H1 (cell line): ENCODE measurements around the gene PRICKLE2. TPM values are rescaled to one million over a fixed set of nuclear protein-coding genes. Genes with fewer than 3 reads are reported as not detected.

Source experiments
- CTCF ChIA-PET: fragments of 300-600 bp; sonication (Branson Sonifier 250); formaldehyde crosslinking; loops from one replicate; lab custom pipeline; 2021; ENCODE audit not compliant: partially characterized antibody; lab: Charles Lee
- POLR2A ChIA-PET: fragments of 300-600 bp; sonication (Branson Sonifier 250); formaldehyde crosslinking; loops from one replicate; lab custom pipeline; 2021; ENCODE audit warnings: inconsistent platforms; ENCODE audit not compliant: partially characterized antibody; lab: Charles Lee
- DNase-seq, 2 experiments: peaks; one replicate each; pipeline versions ENCODE4 v3.0.0 to v3.0.0-alpha.2; 2010 to 2022; ENCODE audit warnings: low spot score in 2 of 2, low read depth in 1 of 2, mixed read lengths in 1 of 2
- FAIRE-seq: peaks from 2 replicates; lab custom pipeline; 2011; peaks lifted over from hg19 to GRCh38; lab: Jason Lieb, UNC
- H2AFZ ChIP-seq: 2 replicates; pipeline ENCODE4 v1.8.1; 2012; ENCODE audit warnings: low read length, inconsistent platforms
- H2AK5ac ChIP-seq: 2 replicates; pipeline ENCODE4 v1.6.1; 2013; ENCODE audit warnings: low read depth, low read length
- H2BK120ac ChIP-seq: replicated peaks from 2 replicates; pipeline ENCODE3; 2013; ENCODE audit warnings: low read depth, low read length, inconsistent platforms
- H2BK12ac ChIP-seq: 2 replicates; pipeline ENCODE4 v1.6.1; 2013; ENCODE audit warnings: low read depth, low read length
- H2BK15ac ChIP-seq: 2 replicates; pipeline ENCODE4 v1.6.1; 2013; ENCODE audit warnings: low read length
- H2BK20ac ChIP-seq: 2 replicates; pipeline ENCODE4 v1.6.1; 2013; ENCODE audit warnings: low read length
- H2BK5ac ChIP-seq: 2 replicates; pipeline ENCODE4 v1.6.1; 2013; ENCODE audit warnings: low read depth, low read length
- H3K14ac ChIP-seq: 2 replicates; pipeline ENCODE4 v1.6.1; 2013; ENCODE audit warnings: inconsistent platforms; ENCODE audit not compliant: insufficient read length
- H3K18ac ChIP-seq: 2 replicates; pipeline ENCODE4 v1.6.1; 2013; ENCODE audit warnings: low read length; ENCODE audit errors: extremely low read depth
- H3K23ac ChIP-seq: 2 replicates; pipeline ENCODE4 v1.6.1; 2013; ENCODE audit warnings: inconsistent platforms; ENCODE audit not compliant: insufficient read length
- H3K23me2 ChIP-seq: 2 replicates; pipeline ENCODE4 v1.6.1; 2013; ENCODE audit warnings: low read depth, low read length
- H3K27ac ChIP-seq: 2 replicates; pipeline ENCODE4 v1.6.1; 2011; ENCODE audit warnings: low read depth, low read length, inconsistent platforms
- H3K27me3 ChIP-seq, 4 experiments: replicated peaks in 1 of 4; 1 replicate in 1 of 4; 2 replicates in 3 of 4; pipeline versions ENCODE4 v1.6.1 to v1.8.1; 2011 to 2013; ENCODE audit warnings: low read length in 3 of 4, mild to moderate bottlenecking in 3 of 4, inconsistent platforms in 2 of 4, mixed read lengths in 2 of 4, moderate library complexity in 1 of 4; ENCODE audit not compliant: control insufficient read depth in 3 of 4, insufficient read depth in 3 of 4; ENCODE audit errors: extremely low read depth in 1 of 4
- H3K36me3 ChIP-seq, 4 experiments: 2 replicates each; pipeline versions ENCODE4 v1.6.1 to v1.8.1; 2011 to 2013; ENCODE audit warnings: mild to moderate bottlenecking in 4 of 4, low read length in 3 of 4, moderate library complexity in 2 of 4, control low read depth in 1 of 4, inconsistent platforms in 1 of 4; ENCODE audit not compliant: insufficient read depth in 4 of 4, control insufficient read depth in 2 of 4
- H3K4ac ChIP-seq: replicated peaks from 2 replicates; pipeline ENCODE3; 2013; ENCODE audit warnings: low read length, low read depth, mixed read lengths, inconsistent platforms; ENCODE audit not compliant: insufficient read length
- H3K4me1 ChIP-seq, 4 experiments: replicated peaks in 1 of 4; 1 replicate in 1 of 4; 2 replicates in 3 of 4; pipeline versions ENCODE4 v1.6.1 to v1.8.1; 2011 to 2013; ENCODE audit warnings: low read length in 3 of 4, inconsistent platforms in 2 of 4, mixed read lengths in 1 of 4; ENCODE audit not compliant: insufficient read depth in 4 of 4, control insufficient read depth in 3 of 4
- H3K4me2 ChIP-seq, 2 experiments: 2 replicates each; pipeline versions ENCODE4 v1.6.1 to v1.8.1; 2011 to 2013; ENCODE audit warnings: low read depth in 2 of 2, low read length in 2 of 2, control low read depth in 1 of 2, inconsistent platforms in 1 of 2, mild to moderate bottlenecking in 1 of 2; ENCODE audit not compliant: insufficient read depth in 1 of 2
- H3K4me3 ChIP-seq, 4 experiments: fragments of 200-600, 300-600 bp in 1 of 4; sonication (generic), shearing (Covaris generic), sonication (Bioruptor Twin) in 1 of 4; 2 replicates each; pipeline versions ENCODE4 v1.5.1 to v1.8.1; 2011 to 2016; ENCODE audit warnings: low read length in 4 of 4, low read depth in 3 of 4, control low read depth in 2 of 4, inconsistent platforms in 2 of 4, mild to moderate bottlenecking in 2 of 4, mixed read lengths in 1 of 4, moderate library complexity in 1 of 4; ENCODE audit not compliant: insufficient read depth in 2 of 4; ENCODE audit errors: extremely low read depth in 1 of 4
- H3K56ac ChIP-seq: replicated peaks from 2 replicates; pipeline ENCODE3; 2013; ENCODE audit warnings: low read depth, mild to moderate bottlenecking, mixed read lengths, low read length, inconsistent platforms; ENCODE audit not compliant: insufficient read length
- H3K79me1 ChIP-seq: 2 replicates; pipeline ENCODE4 v1.6.1; 2013; ENCODE audit warnings: low read depth, low read length, control low read depth
- H3K79me2 ChIP-seq, 2 experiments: 2 replicates each; pipeline versions ENCODE4 v1.6.1 to v1.8.1; 2012 to 2013; ENCODE audit warnings: low read length in 2 of 2, mild to moderate bottlenecking in 2 of 2, inconsistent platforms in 1 of 2; ENCODE audit not compliant: insufficient read depth in 2 of 2, control insufficient read depth in 1 of 2
- H3K9ac ChIP-seq, 4 experiments: replicated peaks in 1 of 4; 1 replicate in 1 of 4; 2 replicates in 3 of 4; pipeline versions ENCODE4 v1.6.1 to v1.8.1; 2011 to 2013; ENCODE audit warnings: low read depth in 3 of 4, low read length in 3 of 4, control low read depth in 2 of 4, mild to moderate bottlenecking in 2 of 4, moderate library complexity in 2 of 4, inconsistent platforms in 1 of 4; ENCODE audit errors: extremely low read depth in 1 of 4
- H3K9me3 ChIP-seq, 2 experiments: 2 replicates each; pipeline versions ENCODE4 v1.6.1 to v1.8.1; 2012 to 2013; ENCODE audit warnings: mild to moderate bottlenecking in 2 of 2, moderate library complexity in 2 of 2, control low read depth in 1 of 2, inconsistent platforms in 1 of 2, low read depth in 1 of 2, low read length in 1 of 2, mixed read lengths in 1 of 2; ENCODE audit not compliant: insufficient read depth in 2 of 2
- H4K20me1 ChIP-seq, 2 experiments: replicated peaks in 1 of 2; 2 replicates each; pipeline versions ENCODE3 to v1.8.1; 2011 to 2013; ENCODE audit warnings: inconsistent platforms in 2 of 2, low read length in 2 of 2, mild to moderate bottlenecking in 1 of 2; ENCODE audit not compliant: insufficient read depth in 2 of 2, control insufficient read depth in 1 of 2
- H4K5ac ChIP-seq: 2 replicates; pipeline ENCODE4 v1.6.1; 2013; ENCODE audit warnings: low read length, low read depth, mixed read lengths, inconsistent platforms; ENCODE audit not compliant: insufficient read length
- H4K8ac ChIP-seq: 2 replicates; pipeline ENCODE4 v1.8.0; 2013; ENCODE audit warnings: mild to moderate bottlenecking, moderate library complexity, low read length, inconsistent platforms; ENCODE audit not compliant: insufficient read depth; ENCODE audit errors: extremely low read depth
- H4K91ac ChIP-seq: replicated peaks from 2 replicates; pipeline ENCODE3; 2013; ENCODE audit warnings: low read length, mixed read lengths, inconsistent platforms; ENCODE audit not compliant: insufficient read length
- ATF2 ChIP-seq: IDR thresholded peaks from 2 replicates; pipeline ENCODE4 v1.6.1; 2012; ENCODE audit warnings: low read length, inconsistent platforms
- BRCA1 ChIP-seq: IDR thresholded peaks from 2 replicates; pipeline ENCODE4 v1.6.1; 2012; ENCODE audit warnings: low read depth, low read length, improper control_type of control experiment
- CBX8 ChIP-seq: fragments of 300-800, 300-1000 bp; sonication (generic); IDR thresholded peaks from 2 replicates; pipeline ENCODE4 v1.7.1; 2016; ENCODE audit warnings: low read depth, low read length, borderline replicate concordance
- CHD2 ChIP-seq: IDR thresholded peaks from 2 replicates; pipeline ENCODE4 v1.6.1; 2012; ENCODE audit warnings: low read length, improper control_type of control experiment
- CREB1 ChIP-seq: IDR thresholded peaks from 2 replicates; pipeline ENCODE4 v1.6.1; 2012; ENCODE audit warnings: inconsistent platforms
- GABPA ChIP-seq: IDR thresholded peaks from 2 replicates; pipeline ENCODE4 v1.6.1; 2011; ENCODE audit warnings: mild to moderate bottlenecking, low read length, moderate library complexity, borderline replicate concordance; ENCODE audit not compliant: insufficient read depth
- KDM4A ChIP-seq: IDR thresholded peaks from one replicate; pipeline ENCODE4 v1.7.1; 2012; ENCODE audit warnings: low read depth, mild to moderate bottlenecking, moderate library complexity, low read length, inconsistent platforms; ENCODE audit not compliant: severe bottlenecking
- MAX ChIP-seq: IDR thresholded peaks from 2 replicates; pipeline ENCODE4 v1.6.1; 2012; ENCODE audit warnings: inconsistent platforms
- NRF1 ChIP-seq: IDR thresholded peaks from 2 replicates; pipeline ENCODE4 v1.6.1; 2011; ENCODE audit warnings: mild to moderate bottlenecking, low read depth, low read length, improper control_type of control experiment
- SAP30 ChIP-seq: fragments of 300-600 bp; sonication (generic); IDR thresholded peaks from 2 replicates; pipeline ENCODE4 v1.7.1; 2012; ENCODE audit warnings: low read length, moderate library complexity, mild to moderate bottlenecking, inconsistent platforms; ENCODE audit not compliant: insufficient read depth, insufficient replicate concordance
- SP1 ChIP-seq: IDR thresholded peaks from 2 replicates; pipeline ENCODE4 v1.6.1; 2011; ENCODE audit warnings: low read depth, low read length
- TBP ChIP-seq: IDR thresholded peaks from 2 replicates; pipeline ENCODE4 v1.6.1; 2011; ENCODE audit warnings: low read depth, low read length, improper control_type of control experiment
- TCF12 ChIP-seq: IDR thresholded peaks from 2 replicates; pipeline ENCODE4 v1.6.1; 2011; ENCODE audit warnings: low read depth, mild to moderate bottlenecking, low read length
- TEAD4 ChIP-seq: IDR thresholded peaks from 2 replicates; pipeline ENCODE4 v1.6.1; 2012; ENCODE audit warnings: low read depth, low read length, inconsistent platforms, mixed read lengths
- WGBS, 2 experiments: shearing (Covaris generic) in 1 of 2; methylation state at CpG; one replicate each; pipeline versions ENCODE4 v1.1.6 to v1.1.7; 2013 to 2015; ENCODE audit warnings: low lambda C conversion rate in 2 of 2, mixed read lengths in 2 of 2, inconsistent platforms in 1 of 2, low coverage in 1 of 2, missing lambda C conversion rate in 1 of 2; ENCODE audit not compliant: insufficient replicate concordance in 2 of 2, insufficient coverage in 1 of 2, insufficient read length in 1 of 2; ENCODE audit errors: extremely low coverage in 1 of 2, missing lambda C conversion rate in 1 of 2; 5-methylcytosine and 5-hydroxymethylcytosine counted together
- polyA plus RNA-seq, 7 experiments: library from polyadenylated mRNA; depleted of rRNA in 3 of 7; stranded (reverse) in 5 of 7; unstranded in 2 of 7; fragments of >200 nt in 5 of 7; fragments of 200-250 nt in 2 of 7; gene quantifications; 1 replicate in 5 of 7; 2 replicates in 1 of 7; 4 replicates in 1 of 7; pipeline versions ENCODE4 v1.2.1 to v1.2.3, GENCODE V29; 2011 to 2013; ENCODE audit warnings: missing spikeins in 2 of 7, mixed read lengths in 2 of 7
- total RNA-seq: library from RNA; stranded (reverse); fragmentation: NEBNext Ultra II Directional; extraction: Animal tissue kit (Norgen Biotek cat#: 25700); gene quantifications from 2 replicates; pipeline ENCODE4 v1.2.1, GENCODE V29; 2021

The PRICKLE2 gene
- total and polyA plus RNA-seq, 2 of the 8 experiments (the other 6 are each of a cell fraction or from before 2014, with no cell fraction given), result 2.9 to 8.0 TPM

- Histone ChIP-seq H4K5ac (no peak overlapping the region), H3K79me2 (no peaks in the 10 kb centered on the region), H3K23me2 (no peaks in the 10 kb centered on the region), H3K27ac (no peak overlapping the region), H3K23ac (no peak overlapping the region), H2BK5ac (no peak overlapping the region), H3K14ac (no peak overlapping the region), H2AK5ac (no peak overlapping the region), H2BK15ac (no peak overlapping the region), H3K27me3 (no peaks in the 10 kb centered on the region), H4K91ac (no peak overlapping the region), H3K4me1 (peaks cover 0 to 3% (median 2%) of the 10 kb centered on the region in 4 experiments; a peak in 3 of 7 replicates), H2BK12ac (no peak overlapping the region), H4K20me1 (no peaks in the 10 kb centered on the region), H3K79me1 (no peaks in the 10 kb centered on the region), H3K4me2 (no peak overlapping the region), H3K36me3 (no peaks in the 10 kb centered on the region), H3K4ac (no peak overlapping the region), H2BK120ac (no peak overlapping the region), H4K8ac (no peak overlapping the region), H3K18ac (no peak overlapping the region), H2AFZ (no peak overlapping the region), H3K56ac (no peak overlapping the region), H2BK20ac (no peak overlapping the region), H3K4me3 (no peak overlapping the region), H3K9ac (no peak overlapping the region), H3K9me3 (no peaks in the 10 kb centered on the region)
- WGBS, 2 experiments, result 92% methylated on average over 2 of the region's 2 CpGs; no CpG with 5 or more reads in 1 of the 2 experiments
- DNase-seq (no peak), FAIRE-seq (no peak)
- ChIA-PET CTCF (interaction anchor here (1.1 to 1.7 kb wide), 2 partner anchors 20 to 86 kb away, joined by 3 read pairs; no protein-coding TSS in a partner anchor), POLR2A (no interaction called here)
- no peak for TF ChIP-seq SP1
- no peak for TF ChIP-seq SAP30
- TF ChIP-seq TEAD4, result no peak
- TF ChIP-seq TCF12, result no peak
- no peak for TF ChIP-seq ATF2
- TF ChIP-seq KDM4A, result no peak
- TF ChIP-seq CHD2, result no peak
- TF ChIP-seq NRF1, result no peak
- no peak for TF ChIP-seq CBX8
- TF ChIP-seq TBP, result no peak
- TF ChIP-seq BRCA1, result no peak
- TF ChIP-seq MAX, result no peak
- TF ChIP-seq GABPA, result no peak
- no peak for TF ChIP-seq CREB1
Observed at GRCh38 chr3:64123931-64124330, 101.3 kb downstream of the PRICKLE2 start.
